HG02759 (cell line): Measurements from ENCODE around the gene D2HGDH.

Experiments
- ATAC-seq: cut with Tn5 transposase; IDR thresholded peaks from one replicate; pipeline ENCODE4 v1.9.1; 2021; ENCODE audit warnings: mild to moderate bottlenecking, moderate library complexity; ENCODE audit not compliant: unreplicated experiment

The D2HGDH gene

GRCh38 chr2:241734467-241735208, at the start of gene D2HGDH:
Gene D2HGDH (plus strand): TSS chr2:241734630. CDS start chr2:241735225, 595 bp downstream.
- ATAC-seq: peak; percentile 78

GRCh38 chr2:241686324-241686649, 48.1 kb upstream of the D2HGDH start:
- no peak for ATAC-seq

DNA sequence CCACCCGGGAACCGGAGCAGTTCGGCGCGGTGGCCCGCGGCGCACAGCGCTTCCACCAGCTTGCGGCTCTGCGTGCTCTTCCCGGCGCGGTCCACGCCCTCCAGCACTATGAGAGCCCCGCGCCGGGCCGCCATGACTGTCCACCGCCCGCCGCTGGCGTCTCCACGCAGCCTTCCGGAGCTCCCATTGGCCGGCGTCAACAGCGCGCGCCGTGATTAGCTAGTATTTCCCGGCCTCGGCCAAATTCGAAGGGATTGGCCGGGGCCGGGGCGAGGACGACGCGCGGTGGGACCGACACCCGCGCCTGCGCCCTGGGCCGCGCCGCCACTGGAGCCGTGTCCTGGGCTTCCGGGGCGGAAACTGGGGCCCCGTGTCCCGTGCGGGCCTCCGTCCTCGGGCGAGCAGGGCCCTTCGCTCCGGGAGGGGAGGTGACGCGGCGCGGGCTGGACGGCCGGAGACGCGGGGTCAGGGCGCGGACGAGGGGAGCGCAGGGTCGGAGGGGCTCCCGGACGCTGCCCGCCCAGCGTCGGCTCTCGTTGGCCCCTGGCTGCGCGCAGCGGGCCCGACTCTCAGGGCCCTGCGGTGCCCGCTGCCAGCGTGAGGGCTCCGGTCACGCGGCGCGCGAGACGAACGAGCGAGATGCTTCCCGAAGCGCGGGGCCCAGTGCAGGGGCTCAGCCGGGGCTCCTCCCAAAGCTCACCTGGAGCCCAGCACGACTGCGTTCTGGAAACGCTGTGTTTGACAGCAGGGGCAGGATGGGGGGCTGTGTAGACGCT, 47.6 kb upstream of the D2HGDH start, which contains the start of gene DTYMK:
TSS of gene DTYMK (minus strand) at position 166 of the 776 bp plus-strand sequence. CDS start at position 134, 32 bp downstream.
- peak; percentile 97 for ATAC-seq

- no peak for ATAC-seq
Measured at GRCh38 chr2:241689306-241689705, 45.1 kb upstream of the D2HGDH start.

GRCh38 chr2:241690202-241690717, 44.2 kb upstream of the D2HGDH start:
- no peak for ATAC-seq

- ATAC-seq: no peak
Measured at GRCh38 chr2:241692448-241692847, 42.0 kb upstream of the D2HGDH start.

DNA sequence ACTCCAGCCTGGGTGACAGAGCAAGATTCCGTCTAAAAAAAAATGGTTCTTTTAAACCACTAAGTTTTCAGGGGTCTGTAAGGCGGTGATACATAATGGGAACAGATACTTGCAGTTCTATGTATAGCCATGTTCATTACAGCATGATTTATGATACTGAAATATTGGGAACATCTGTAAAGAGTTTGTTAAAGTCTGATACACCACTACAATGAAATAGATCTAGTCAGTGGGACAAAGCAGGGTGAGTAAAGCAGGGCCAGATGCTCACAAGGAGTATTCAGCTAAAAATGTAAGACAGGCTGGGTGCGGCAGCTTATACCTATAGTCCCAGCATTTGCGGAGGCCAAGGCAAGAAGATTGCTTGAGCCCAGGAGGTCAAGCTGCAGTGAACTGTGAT, 38.8 kb upstream of the D2HGDH start:
- ATAC-seq: no peak

- no peak for ATAC-seq
Measured at GRCh38 chr2:241701149-241701398, 33.4 kb upstream of the D2HGDH start.

- ATAC-seq: peak; percentile 66
Measured at GRCh38 chr2:241701399-241702154, 32.9 kb upstream of the D2HGDH start, which contains the start of gene ING5. Gene ING5 (plus strand): TSS chr2:241702039. CDS start chr2:241702066, 27 bp downstream.

DNA sequence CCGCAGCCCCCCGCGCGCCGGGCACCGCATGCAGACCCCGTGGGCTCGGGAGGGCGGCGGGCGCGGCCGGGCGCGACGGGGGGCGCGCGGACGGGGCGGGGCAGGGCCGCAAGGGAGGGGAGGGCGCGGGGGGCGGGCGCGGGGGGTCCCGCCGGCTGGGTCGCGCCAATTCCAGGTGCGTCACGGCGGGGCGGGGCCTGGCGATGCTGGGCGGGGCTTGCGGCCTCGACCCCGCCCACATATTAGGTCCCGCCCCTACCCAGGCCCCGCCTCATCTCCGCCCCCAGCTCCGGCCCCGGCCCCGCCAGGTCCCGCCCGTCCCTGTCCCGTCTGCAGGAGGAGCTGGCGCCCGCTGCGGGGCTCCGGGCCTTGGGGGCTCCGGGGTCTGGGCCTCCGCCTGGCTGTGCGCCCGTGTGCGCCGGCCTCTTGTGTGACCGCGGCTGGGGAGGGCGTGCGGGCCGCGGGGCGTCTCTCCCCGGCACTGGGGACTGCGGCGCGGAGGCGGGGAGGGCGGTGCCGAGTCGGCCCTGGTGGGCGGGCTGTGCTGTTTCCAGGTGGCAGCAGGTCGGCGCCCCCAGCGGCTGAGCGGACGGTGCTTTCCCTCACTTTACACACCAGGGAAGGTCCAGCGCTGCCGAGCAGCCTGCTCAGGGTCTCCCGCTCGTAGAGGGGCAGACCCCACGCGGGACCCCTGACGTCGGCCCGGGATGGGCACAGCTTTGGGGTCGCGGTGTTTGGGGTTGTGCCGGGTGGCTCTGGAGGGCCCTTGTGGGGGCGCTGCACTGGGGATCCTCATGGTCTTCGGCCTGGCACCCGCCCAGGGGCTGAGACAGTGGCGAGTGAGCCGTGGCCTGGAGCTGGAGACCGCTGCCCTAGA, 32.0 kb upstream of the D2HGDH start:
- ATAC-seq: peak; percentile 65

DNA sequence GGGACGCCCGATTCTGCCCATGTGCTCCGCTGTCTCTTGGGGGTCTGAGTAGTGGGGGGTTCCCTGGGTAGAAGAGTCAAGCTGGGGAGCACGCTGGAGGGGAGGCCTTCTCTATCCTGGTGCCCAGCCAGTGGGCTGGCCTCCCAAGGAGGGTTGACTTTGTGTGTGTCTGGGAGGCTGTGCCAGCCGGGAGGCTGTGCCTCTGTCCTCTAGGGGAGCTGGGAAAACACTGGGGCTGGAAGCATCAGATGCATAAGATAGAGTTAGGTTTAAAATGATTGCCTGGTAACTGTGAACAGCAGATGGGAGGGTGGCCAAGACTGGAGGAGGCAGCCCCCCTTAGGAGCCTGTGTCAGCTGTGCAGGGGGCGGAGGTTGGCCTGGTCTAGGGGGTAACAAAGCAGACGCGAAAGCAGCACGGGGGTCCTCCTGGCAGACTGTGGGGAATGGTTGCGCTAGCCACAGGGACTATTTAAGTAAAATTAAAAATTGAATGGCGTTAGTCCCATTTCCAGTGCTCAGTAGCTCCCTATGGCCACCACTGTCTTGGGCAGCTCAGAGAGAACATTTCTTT, 31.3 kb upstream of the D2HGDH start:
- no peak for ATAC-seq

GRCh38 chr2:241706537-241706936, 27.9 kb upstream of the D2HGDH start:
- ATAC-seq: no peak

GRCh38 chr2:241708879-241709278, 25.6 kb upstream of the D2HGDH start:
- no peak for ATAC-seq

- no peak for ATAC-seq
Measured at GRCh38 chr2:241719093-241719492, 15.3 kb upstream of the D2HGDH start.

- no peak for ATAC-seq
Measured at GRCh38 chr2:241720099-241720498, 14.3 kb upstream of the D2HGDH start.

DNA sequence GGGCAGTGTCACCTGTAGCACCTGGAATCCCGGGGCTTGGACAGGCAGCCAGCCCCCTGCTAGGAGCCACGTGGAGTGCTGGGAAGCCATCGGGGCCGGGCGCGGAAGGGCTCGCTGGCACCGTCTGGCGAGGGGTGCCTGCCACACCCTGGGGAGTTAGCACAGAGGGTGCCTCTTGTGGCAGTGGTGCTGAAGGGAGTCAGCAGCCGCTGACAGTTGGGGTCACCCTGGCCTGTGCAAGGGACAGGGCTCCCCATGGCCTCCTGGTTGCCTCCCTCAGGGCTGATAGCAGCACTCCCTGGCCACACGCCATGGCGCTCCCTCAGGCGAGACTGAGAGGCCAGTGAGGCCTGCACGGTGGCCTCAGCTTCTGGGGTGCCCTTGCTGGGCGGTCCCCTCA, 13.9 kb upstream of the D2HGDH start:
- no peak for ATAC-seq

DNA sequence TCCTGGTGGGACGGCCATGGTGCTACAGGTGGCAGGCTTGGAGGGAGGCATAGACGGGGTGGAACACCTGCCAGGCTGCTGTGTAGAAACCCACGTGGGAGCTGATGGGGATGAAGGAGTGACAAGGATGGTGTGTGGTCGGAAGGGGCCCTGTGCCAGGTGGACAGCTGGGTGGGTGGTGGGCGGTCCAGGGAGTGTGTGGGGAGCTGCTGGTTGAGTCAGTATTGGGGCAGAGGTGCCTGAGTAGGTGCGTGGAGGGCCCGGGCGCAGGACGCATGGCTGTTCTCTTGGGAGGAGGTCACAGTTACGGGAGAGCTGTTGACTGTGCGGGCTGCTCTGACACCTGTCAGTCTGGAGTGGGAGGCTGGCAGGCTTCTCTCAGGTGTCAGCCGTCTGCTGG, 12.6 kb upstream of the D2HGDH start:
- no peak for ATAC-seq

GRCh38 chr2:241722896-241723454, 11.5 kb upstream of the D2HGDH start:
- no peak for ATAC-seq

DNA sequence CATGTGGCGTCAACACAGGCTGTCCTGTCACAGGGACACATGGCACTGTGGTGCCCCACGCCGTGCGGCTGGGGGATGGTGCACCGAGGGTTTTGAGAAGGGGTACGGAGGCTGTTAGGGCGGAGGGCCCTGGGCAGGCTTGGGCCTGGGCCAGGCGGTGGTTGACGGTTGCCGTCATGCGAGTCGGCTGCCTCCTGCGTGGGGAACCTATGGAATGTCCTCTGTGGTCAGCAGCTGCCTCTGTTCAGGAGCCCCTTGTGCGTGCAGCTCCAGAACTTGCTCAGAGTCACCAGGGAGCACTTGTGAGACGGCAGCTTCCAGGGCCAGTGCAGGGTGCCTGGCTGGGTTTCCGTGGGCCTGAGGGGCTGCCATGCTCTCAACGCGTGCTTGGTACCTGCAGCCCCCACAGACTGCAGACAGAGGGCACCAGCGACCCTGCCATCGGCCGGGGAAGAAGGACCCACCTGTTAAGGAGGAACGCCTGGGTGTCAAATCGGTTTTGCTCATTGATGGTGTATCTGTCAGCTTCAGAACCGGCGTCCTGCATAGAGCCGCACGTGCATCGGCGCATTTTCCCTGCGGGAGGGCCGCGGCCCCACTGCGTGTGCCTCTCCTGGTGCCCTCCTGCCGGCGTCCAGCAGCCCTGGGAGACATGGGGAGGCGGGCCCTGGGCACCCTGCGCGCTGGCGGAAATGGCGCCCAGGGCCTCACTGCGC, 10.0 kb upstream of the D2HGDH start:
- ATAC-seq: no peak
